Activated T-cell treated with anti-CD3 and anti-CD28 coated beads, Interleukin-2, amount 50 U/mL, for 4 hours (primary cell): ENCODE measurements around the gene KCP. TPM values are rescaled to one million over a fixed set of nuclear protein-coding genes. Genes with fewer than 3 reads are reported as not detected.

Source experiments
- ATAC-seq, 2 donors: fragments of 200-7000 bp; cut with Tn5 transposase; one replicate each; pipeline ENCODE4 v1.10.0; 2021
- DNase-seq: peaks from one replicate; pipeline ENCODE4 v3.0.0-alpha.2; 2020
- H3K27me3 Mint-ChIP-seq: one replicate; pipeline ENCODE4 v1.8.0; 2021; ENCODE audit warnings: low read depth, mixed read lengths
- H3K36me3 Mint-ChIP-seq: one replicate; pipeline ENCODE4 v1.8.0; 2022; ENCODE audit warnings: mixed read lengths; ENCODE audit not compliant: insufficient read depth
- H3K4me1 Mint-ChIP-seq: one replicate; pipeline ENCODE4 v1.8.0; 2021; ENCODE audit warnings: low read depth, mixed read lengths
- H3K4me3 Mint-ChIP-seq: one replicate; pipeline ENCODE4 v1.8.0; 2021; ENCODE audit warnings: mild to moderate bottlenecking, moderate library complexity, mixed read lengths
- H3K9me3 Mint-ChIP-seq: one replicate; pipeline ENCODE4 v1.8.0; 2021; ENCODE audit warnings: mixed read lengths
- total RNA-seq, 3 donors: library from RNA; stranded (reverse); gene quantifications; one replicate each; pipeline ENCODE4 v1.2.1, GENCODE V29; 2021

The KCP gene
- total RNA-seq, 3 donors from 2014 or later, result 0.10 to 0.40 (median 0.27) TPM

- no peak for ATAC-seq
- Mint-ChIP-seq H3K36me3 (no peaks in the 10 kb centered on the region), H3K9me3 (no peaks in the 10 kb centered on the region), H3K4me3 (no peak overlapping the region), H3K27me3 (no peaks in the 10 kb centered on the region), H3K4me1 (peaks cover 3% of the 10 kb centered on the region)
- DNase-seq, result no peak
Observed at GRCh38 chr7:128839751-128840177, 70.7 kb downstream of the KCP start.

DNA sequence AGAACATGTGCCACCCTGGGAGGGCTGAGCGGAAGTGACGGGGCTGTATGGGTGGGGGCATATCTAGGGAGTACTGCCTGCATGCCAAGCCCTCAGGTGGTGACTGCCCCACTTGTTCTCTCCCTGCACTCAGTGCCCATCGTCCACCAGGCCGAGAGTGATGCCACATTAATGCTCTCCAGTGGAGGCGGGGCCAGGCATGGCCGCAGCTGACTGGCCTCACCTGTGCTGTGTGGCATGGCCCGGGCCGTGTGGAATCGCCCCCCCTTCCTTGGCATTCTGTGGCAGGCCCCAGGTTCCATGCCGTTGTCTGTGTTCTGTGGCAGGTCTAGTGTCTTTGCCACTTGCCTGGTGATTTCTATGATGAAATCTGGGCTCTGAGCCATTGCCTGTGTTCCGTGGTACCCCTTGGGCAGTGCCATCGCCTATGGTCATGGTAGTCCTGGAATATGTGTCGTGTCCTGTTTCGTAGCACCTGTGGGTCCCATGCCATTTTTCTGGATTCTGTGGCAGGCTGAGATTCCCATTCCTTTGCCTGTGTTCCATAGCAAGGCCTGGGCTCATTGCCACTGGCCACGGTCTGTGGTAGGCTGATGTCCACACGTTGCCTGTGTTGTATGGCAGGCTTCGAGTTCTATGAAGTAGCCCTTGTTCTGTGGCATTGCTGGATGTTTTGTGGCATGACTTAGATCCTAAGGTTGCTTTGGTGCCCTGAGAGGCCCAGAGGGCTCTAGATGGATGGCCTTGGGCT, 71.4 kb downstream of the KCP start:
- no peaks in the 10 kb centered on the region for H3K27me3 Mint-ChIP-seq
- ATAC-seq (no peak), DNase-seq (no peak)
- H3K4me1 Mint-ChIP-seq, result peaks cover 3% of the 10 kb centered on the region
- no peaks in the 10 kb centered on the region for H3K9me3 Mint-ChIP-seq
- no peaks in the 10 kb centered on the region for H3K36me3 Mint-ChIP-seq
- no peak overlapping the region for H3K4me3 Mint-ChIP-seq

DNA sequence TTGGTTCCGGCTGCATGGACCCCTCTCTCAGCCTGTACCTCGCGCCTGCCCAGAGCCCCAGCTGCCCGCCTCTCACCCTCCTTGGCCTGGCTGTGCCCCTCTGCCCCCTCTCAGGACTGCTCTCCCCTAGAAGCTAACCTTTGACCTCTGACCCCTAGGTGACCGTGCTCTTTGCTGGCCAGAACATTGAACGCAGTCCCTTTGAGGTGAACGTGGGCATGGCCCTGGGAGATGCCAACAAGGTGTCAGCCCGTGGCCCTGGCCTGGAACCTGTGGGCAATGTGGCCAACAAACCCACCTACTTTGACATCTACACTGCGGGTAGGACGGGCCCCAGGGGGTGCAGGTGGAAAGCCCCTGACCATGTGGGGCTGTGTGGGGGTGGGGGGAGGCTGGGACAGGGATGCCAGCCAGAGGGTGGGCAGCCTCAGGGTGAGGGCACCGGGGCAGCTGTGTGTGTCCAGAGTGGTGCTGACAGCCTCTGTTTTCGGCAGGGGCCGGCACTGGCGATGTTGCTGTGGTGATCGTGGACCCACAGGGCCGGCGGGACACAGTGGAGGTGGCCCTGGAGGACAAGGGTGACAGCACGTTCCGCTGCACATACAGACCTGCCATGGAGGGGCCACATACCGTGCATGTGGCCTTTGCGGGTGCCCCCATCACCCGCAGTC, 72.3 kb downstream of the KCP start:
- Mint-ChIP-seq H3K9me3 (no peaks in the 10 kb centered on the region), H3K27me3 (peaks cover 2% of the 10 kb centered on the region), H3K36me3 (no peaks in the 10 kb centered on the region), H3K4me3 (no peak overlapping the region), H3K4me1 (peaks cover 3% of the 10 kb centered on the region)
- DNase-seq (no peak), ATAC-seq (no peak)

- H3K4me3 Mint-ChIP-seq, result no peak overlapping the region
- ATAC-seq, result no peak
Observed at GRCh38 chr7:128837521-128837921, 73.0 kb downstream of the KCP start.

GRCh38 chr7:128836729-128837348, 73.7 kb downstream of the KCP start:
- ATAC-seq (no peak), DNase-seq (no peak)
- Mint-ChIP-seq H3K36me3 (no peaks in the 10 kb centered on the region), H3K4me3 (no peak overlapping the region), H3K9me3 (no peaks in the 10 kb centered on the region), H3K4me1 (peaks cover 1% of the 10 kb centered on the region), H3K27me3 (peaks cover 3% of the 10 kb centered on the region)

More at GRCh38 chr7:128837521-128837921, 73.0 kb downstream of the KCP start:
- no peaks in the 10 kb centered on the region for H3K9me3 Mint-ChIP-seq
- H3K36me3 Mint-ChIP-seq, result no peaks in the 10 kb centered on the region
- peaks cover 2% of the 10 kb centered on the region for H3K27me3 Mint-ChIP-seq
- DNase-seq, result no peak
- H3K4me1 Mint-ChIP-seq, result peaks cover 3% of the 10 kb centered on the region

- no peak for ATAC-seq
Observed at GRCh38 chr7:128835790-128836641, 74.5 kb downstream of the KCP start.

GRCh38 chr7:128835231-128835751, 75.2 kb downstream of the KCP start:
- peaks cover 15% of the 10 kb centered on the region for H3K27me3 Mint-ChIP-seq
- no peak overlapping the region for H3K4me3 Mint-ChIP-seq
- H3K4me1 Mint-ChIP-seq, result peaks cover 5% of the 10 kb centered on the region
- H3K36me3 Mint-ChIP-seq, result no peaks in the 10 kb centered on the region
- no peak for DNase-seq
- no peaks in the 10 kb centered on the region for H3K9me3 Mint-ChIP-seq
- ATAC-seq, result no peak

More at GRCh38 chr7:128835790-128836641, 74.5 kb downstream of the KCP start:
- DNase-seq, result no peak
- Mint-ChIP-seq H3K4me1 (no peaks in the 10 kb centered on the region), H3K4me3 (no peak overlapping the region), H3K27me3 (peaks cover 10% of the 10 kb centered on the region), H3K9me3 (no peaks in the 10 kb centered on the region), H3K36me3 (no peaks in the 10 kb centered on the region)

DNA sequence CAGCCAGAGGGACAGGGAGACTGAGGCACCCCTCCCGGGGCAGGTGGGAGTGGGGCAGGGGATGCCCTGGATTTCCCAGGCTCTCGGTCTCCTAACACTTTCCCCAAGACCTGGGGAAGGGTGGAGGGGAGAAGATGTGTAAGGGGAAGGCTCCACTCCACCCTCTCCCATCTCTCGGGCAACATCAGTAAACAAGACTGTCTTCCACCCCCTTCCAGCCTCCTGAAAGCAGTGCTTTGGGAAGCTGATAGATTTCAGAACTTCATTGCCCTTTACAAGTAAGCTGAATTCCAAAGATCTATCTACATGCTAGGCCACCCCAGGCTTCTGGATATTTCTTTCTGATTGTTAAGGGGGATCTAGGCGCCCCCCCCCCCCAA, 76.6 kb downstream of the KCP start:
- H3K4me3 Mint-ChIP-seq, result no peak overlapping the region

DNA sequence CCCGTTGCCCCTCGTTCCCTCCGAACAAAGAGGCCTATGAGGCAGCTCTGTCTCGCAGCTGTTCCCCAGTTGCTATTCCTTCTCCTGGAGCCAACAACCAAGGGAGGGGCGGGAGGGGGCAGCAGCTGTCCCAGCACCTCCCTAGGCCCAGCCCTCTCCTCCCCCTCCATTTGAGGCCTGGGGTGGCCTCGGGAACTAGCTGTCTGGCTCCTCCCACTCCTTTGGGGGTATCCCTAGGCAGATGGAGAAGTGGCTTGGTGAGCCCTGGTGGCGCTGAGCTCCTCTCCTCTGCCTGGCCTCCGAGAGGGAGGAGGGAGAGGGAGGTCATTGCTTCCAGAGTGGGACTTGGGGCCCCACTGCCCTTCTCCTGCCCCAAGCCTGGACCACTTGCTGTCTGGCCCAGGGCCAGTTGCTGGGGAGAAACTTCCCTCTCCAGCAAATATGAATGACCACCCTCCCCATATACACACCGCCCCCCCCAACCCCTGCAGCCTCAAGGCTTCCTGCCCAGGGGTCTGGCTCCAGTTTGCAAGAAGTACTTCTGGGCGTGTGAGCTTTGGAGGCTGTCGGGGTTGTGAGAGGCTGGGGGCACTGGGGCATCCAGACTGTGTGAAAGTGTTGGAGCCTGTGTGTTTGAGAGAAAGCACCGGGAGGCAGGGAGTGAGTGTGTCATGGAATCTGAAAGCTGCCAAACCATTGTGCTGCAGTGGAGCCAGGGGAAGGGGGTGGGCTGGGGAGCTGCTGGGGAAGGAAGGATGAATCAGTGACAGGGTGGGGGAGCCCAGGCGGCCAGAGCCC, 77.2 kb downstream of the KCP start:
- ATAC-seq (no peak), DNase-seq (no peak)
- Mint-ChIP-seq H3K4me1 (peaks cover 12% of the 10 kb centered on the region), H3K36me3 (no peaks in the 10 kb centered on the region), H3K27me3 (peaks cover 30% of the 10 kb centered on the region), H3K4me3 (no peak overlapping the region), H3K9me3 (no peaks in the 10 kb centered on the region)

More for the DNA sequence above, 76.6 kb downstream of the KCP start:
- ATAC-seq (no peak), DNase-seq (no peak)
- Mint-ChIP-seq H3K9me3 (no peaks in the 10 kb centered on the region), H3K27me3 (peaks cover 24% of the 10 kb centered on the region), H3K36me3 (no peaks in the 10 kb centered on the region), H3K4me1 (peaks cover 12% of the 10 kb centered on the region)

GRCh38 chr7:128832880-128833147, 77.7 kb downstream of the KCP start:
- Mint-ChIP-seq H3K4me1 (peaks cover 12% of the 10 kb centered on the region), H3K4me3 (no peak overlapping the region), H3K27me3 (peaks cover 35% of the 10 kb centered on the region), H3K36me3 (no peaks in the 10 kb centered on the region), H3K9me3 (no peaks in the 10 kb centered on the region)
- DNase-seq, result no peak
- ATAC-seq, result no peak

- no peak for DNase-seq
- H3K4me3 Mint-ChIP-seq, result no peak overlapping the region
Observed at GRCh38 chr7:128831994-128832879, 78.3 kb downstream of the KCP start.

DNA sequence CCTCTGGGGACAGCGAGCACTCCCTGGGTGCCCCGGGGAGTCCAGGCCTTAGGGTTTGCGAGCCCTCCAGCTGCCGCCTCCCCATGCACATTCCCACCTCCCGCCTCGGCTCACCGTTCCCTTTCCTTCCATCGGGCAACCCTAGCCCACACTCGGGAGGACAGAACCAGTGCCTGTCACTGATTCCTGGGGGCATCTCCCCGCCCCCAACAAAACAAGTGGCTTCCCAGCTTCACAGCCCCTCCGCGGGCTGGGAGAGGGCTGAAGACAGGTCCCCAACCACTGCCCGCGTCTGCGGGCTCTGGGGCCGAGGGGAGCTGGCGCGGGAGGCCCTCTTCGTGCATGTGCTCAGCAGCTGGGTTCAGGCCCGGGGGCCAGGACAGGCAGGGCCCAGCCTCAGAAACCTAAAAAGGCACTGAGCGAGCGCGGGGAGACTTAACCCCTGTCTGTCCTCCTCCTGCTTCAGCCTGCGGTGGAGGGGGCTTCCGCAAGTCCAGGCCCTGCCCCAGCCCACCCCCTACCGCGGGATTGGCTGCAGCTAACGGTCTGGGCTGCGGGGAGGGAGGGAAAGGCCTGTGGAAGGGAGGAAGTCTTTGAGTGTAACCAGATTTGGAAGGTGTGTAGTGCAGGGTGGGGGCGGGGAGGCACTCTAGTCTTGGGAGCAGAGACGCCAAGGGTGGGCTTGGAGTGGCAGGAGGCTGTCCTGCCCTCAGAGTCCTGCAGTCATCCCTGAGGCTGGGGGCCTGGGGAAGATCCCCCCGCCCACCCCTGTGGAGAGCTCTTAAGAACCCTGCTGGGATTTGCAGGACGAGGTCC, 79.1 kb downstream of the KCP start:
- peak overlapping the region; percentile 49 for H3K4me3 Mint-ChIP-seq
- H3K4me1 Mint-ChIP-seq, result peaks cover 12% of the 10 kb centered on the region
- peaks cover 46% of the 10 kb centered on the region for H3K27me3 Mint-ChIP-seq
- peak; percentile 23 to 24 for ATAC-seq
- no peak for DNase-seq
- no peaks in the 10 kb centered on the region for H3K9me3 Mint-ChIP-seq
- no peaks in the 10 kb centered on the region for H3K36me3 Mint-ChIP-seq

More at GRCh38 chr7:128831994-128832879, 78.3 kb downstream of the KCP start:
- Mint-ChIP-seq H3K27me3 (peaks cover 38% of the 10 kb centered on the region), H3K9me3 (no peaks in the 10 kb centered on the region), H3K36me3 (no peaks in the 10 kb centered on the region), H3K4me1 (peaks cover 12% of the 10 kb centered on the region)
- no peak for ATAC-seq
